B cell (primary cell): ENCODE results near the gene TSSK2. TPM values are rescaled to one million over a fixed set of nuclear protein-coding genes. Genes with fewer than 3 reads are reported as not detected.

Source experiments
- ATAC-seq: fragments of 200-7000 bp; cut with Tn5 transposase; one replicate; pipeline ENCODE4 v1.10.0; 2021; ENCODE audit warnings: low read depth, mild to moderate bottlenecking, moderate number of reproducible peaks, moderate library complexity
- CTCF ChIA-PET: fragments of 350-600 bp; sonication (Branson Sonifier 250); formaldehyde crosslinking; loops from one replicate; lab custom pipeline; 2021; ENCODE audit warnings: antibody characterized with exemption, inconsistent platforms; lab: Charles Lee
- POLR2A ChIA-PET: fragments of 350-600 bp; sonication (Branson Sonifier 250); formaldehyde crosslinking; loops from one replicate; lab custom pipeline; 2021; ENCODE audit warnings: antibody characterized with exemption; lab: Charles Lee
- DNase-seq: peaks from one replicate; pipeline ENCODE4 v3.0.0; 2013
- H2AFZ ChIP-seq: 2 replicates; pipeline ENCODE4 v1.6.1; 2012; ENCODE audit warnings: mild to moderate bottlenecking, low read depth, low read length; ENCODE audit not compliant: insufficient read depth, poor library complexity, severe bottlenecking
- H3K27ac ChIP-seq, 2 donors: 1 replicate in 1 of 2; 2 replicates in 1 of 2; pipeline ENCODE4 v1.5.1; 2012 to 2013; ENCODE audit warnings: low read length in 2 of 2, mild to moderate bottlenecking in 2 of 2, moderate library complexity in 1 of 2
- H3K27me3 ChIP-seq, 4 experiments: fragments of 200-600 bp in 1 of 4; sonication (generic) in 1 of 4; replicated peaks in 1 of 4; 1 replicate in 2 of 4; 2 replicates in 2 of 4; pipeline versions ENCODE4 v1.6.1 to v1.7.0; 2013 to 2016; ENCODE audit warnings: low read length in 3 of 4, mild to moderate bottlenecking in 2 of 4, mixed read lengths in 1 of 4, moderate library complexity in 1 of 4; ENCODE audit not compliant: insufficient read depth in 4 of 4, control insufficient read depth in 3 of 4; ENCODE audit errors: control extremely low read depth in 1 of 4
- H3K36me3 ChIP-seq, 2 experiments: replicated peaks in 1 of 2; 1 replicate in 1 of 2; 2 replicates in 1 of 2; pipeline versions ENCODE4 v1.6.1 to v1.7.1; 2013; ENCODE audit warnings: low read length in 1 of 2; ENCODE audit not compliant: insufficient read depth in 2 of 2, control insufficient read depth in 1 of 2; ENCODE audit errors: control extremely low read depth in 1 of 2, extremely low read depth in 1 of 2
- H3K4me1 ChIP-seq, 2 donors: fragments of 200-600 bp in 1 of 2; sonication (generic) in 1 of 2; 1 replicate in 1 of 2; 2 replicates in 1 of 2; pipeline versions ENCODE4 v1.5.1 to v1.6.1; 2013 to 2017; ENCODE audit warnings: low read length in 2 of 2; ENCODE audit not compliant: control insufficient read depth in 2 of 2, insufficient read depth in 2 of 2
- H3K4me2 ChIP-seq: replicated peaks from 2 replicates; pipeline ENCODE3; 2012; ENCODE audit warnings: mild to moderate bottlenecking, low read depth, low read length; ENCODE audit not compliant: poor library complexity, severe bottlenecking
- H3K4me3 ChIP-seq, 5 experiments: fragments of 200-600 bp in 1 of 5; sonication (generic) in 1 of 5; 1 replicate in 3 of 5; 2 replicates in 2 of 5; pipeline versions ENCODE4 v1.5.1 to v1.7.0; 2011 to 2016; ENCODE audit warnings: low read length in 4 of 5, mild to moderate bottlenecking in 4 of 5, low read depth in 2 of 5, control low read depth in 1 of 5, moderate library complexity in 1 of 5; ENCODE audit not compliant: insufficient read depth in 1 of 5; ENCODE audit errors: control extremely low read depth in 1 of 5, extremely low read depth in 1 of 5
- H3K79me2 ChIP-seq: fragments of 200-600 bp; sonication (generic); one replicate; pipeline ENCODE4 v1.6.0; 2016; ENCODE audit warnings: low read length; ENCODE audit not compliant: control insufficient read depth, insufficient read depth
- H3K9ac ChIP-seq: fragments of 200-600 bp; sonication (generic); 2 replicates; pipeline ENCODE4 v1.6.1; 2017; ENCODE audit warnings: mild to moderate bottlenecking, low read length, moderate library complexity
- H3K9me3 ChIP-seq, 3 donors: one replicate each; pipeline versions ENCODE4 v1.6.1 to v1.7.1; 2013; ENCODE audit warnings: low read length in 2 of 3; ENCODE audit not compliant: control insufficient read depth in 2 of 3, insufficient read depth in 1 of 3; ENCODE audit errors: control extremely low read depth in 1 of 3
- H4K20me1 ChIP-seq: 2 replicates; pipeline ENCODE4 v1.6.0; 2012; ENCODE audit warnings: mild to moderate bottlenecking, low read length; ENCODE audit not compliant: insufficient read depth, control insufficient read depth, poor library complexity, severe bottlenecking
- H3K27ac Mint-ChIP-seq: one replicate; pipeline ENCODE4 v1.8.0; 2021; ENCODE audit warnings: mixed read lengths
- H3K27me3 Mint-ChIP-seq: one replicate; pipeline ENCODE4 v1.8.0; 2021; ENCODE audit warnings: mixed read lengths
- H3K4me1 Mint-ChIP-seq: one replicate; pipeline ENCODE4 v1.8.0; 2021; ENCODE audit warnings: mixed read lengths
- H3K4me3 Mint-ChIP-seq: one replicate; pipeline ENCODE4 v1.8.0; 2021; ENCODE audit warnings: mixed read lengths
- H3K9me3 Mint-ChIP-seq: one replicate; pipeline ENCODE4 v1.8.0; 2022; ENCODE audit warnings: mixed read lengths; ENCODE audit not compliant: insufficient read depth
- CTCF ChIP-seq: fragments of 200-600 bp; IDR thresholded peaks from one replicate; pipeline ENCODE4 v1.8.0; 2022; ENCODE audit warnings: antibody characterized with exemption, mild to moderate bottlenecking
- EZH2 ChIP-seq: IDR thresholded peaks from 2 replicates; pipeline ENCODE4 v1.6.1; 2012; ENCODE audit warnings: borderline replicate concordance, low read depth, mild to moderate bottlenecking, moderate library complexity, low read length; ENCODE audit not compliant: insufficient read depth, poor library complexity, severe bottlenecking
- WGBS: methylation state at CpG from one replicate; pipeline ENCODE4 v1.1.5; 2013; ENCODE audit warnings: missing lambda C conversion rate; ENCODE audit not compliant: insufficient coverage; 5-methylcytosine and 5-hydroxymethylcytosine counted together
- intact Hi-C: fragments of 100-400 bp; cut with micrococcal nuclease; formaldehyde crosslinking; loops from one replicate; pipeline ENCODE4 v1.10.0; 2022
- polyA plus RNA-seq: library from polyadenylated mRNA; depleted of rRNA; stranded (reverse); fragments of >200 nt; gene quantifications from 2 replicates; pipeline ENCODE4 v1.2.3, GENCODE V29; 2012
- total RNA-seq, 2 donors: library from RNA; stranded (reverse); fragments of 120-200 nt in 1 of 2; gene quantifications; 1 replicate in 1 of 2; 2 replicates in 1 of 2; pipeline versions ENCODE4 v1.2.3 to v1.2.4, GENCODE V29; 2013 to 2022

TSSK2 gene
- total and polyA plus RNA-seq, 2 donors (not counting 1 experiment from before 2014, with no cell fraction given): 0.15 TPM; not detected in 1

- no peaks in the 10 kb centered on the region for H3K27me3 ChIP-seq
- 91% methylated on average over 21 of the region's 21 CpGs for WGBS
- H3K4me2 ChIP-seq: no peak overlapping the region
- no peak for TF ChIP-seq EZH2
- no peak for TF ChIP-seq CTCF
- H3K27ac ChIP-seq: no peak overlapping the region
- H3K79me2 ChIP-seq: peaks cover 20% of the 10 kb centered on the region
- no peaks in the 10 kb centered on the region for H3K9me3 ChIP-seq
- H4K20me1 ChIP-seq: peaks cover 11% of the 10 kb centered on the region
- no peak overlapping the region for H2AFZ ChIP-seq
- H3K9me3 Mint-ChIP-seq: no peaks in the 10 kb centered on the region
- no peaks in the 10 kb centered on the region for H3K27me3 Mint-ChIP-seq
- H3K9ac ChIP-seq: no peak overlapping the region
- peaks cover 13 to 15% of the 10 kb centered on the region in 2 donors for H3K4me1 ChIP-seq
- H3K36me3 ChIP-seq: no peaks in the 10 kb centered on the region
- H3K4me3 ChIP-seq: no peak overlapping the region
- peaks cover 13% of the 10 kb centered on the region for H3K4me1 Mint-ChIP-seq
- ChIA-PET CTCF (interaction anchor here (1.3 kb wide), 1 partner anchor 19 kb away, joined by 7 read pairs; the partner anchor contains the start of gene ESS2), POLR2A (interaction anchor here (0.6 kb wide), 1 partner anchor 35 kb away, joined by 3 read pairs; no protein-coding TSS in a partner anchor)
- H3K27ac Mint-ChIP-seq: no peak overlapping the region
- H3K4me3 Mint-ChIP-seq: no peak overlapping the region
- no peak for ATAC-seq
- intact Hi-C loops: no loop called here
- DNase-seq: no peak
Measured at GRCh38 chr22:19125474-19126308, 5.4 kb upstream of the TSSK2 start.
